Stimulated activated CD8-positive, alpha-beta memory T cell treated with anti-CD3 and anti-CD28 coated beads, Interleukin-12 subunit alpha, Interleukin-12 subunit beta, amount 100 ng/mL, for 24 hours (primary cell): Measurements from ENCODE around the gene SPPL2C.

Source experiments
- DNase-seq: peaks from one replicate; pipeline ENCODE4 v3.0.0-alpha.2; 2020; ENCODE audit errors: extremely low read depth

SPPL2C gene

GRCh38 chr17:45844695-45845375, at the start of gene SPPL2C:
Gene SPPL2C, plus strand, starts transcription at chr17:45844881. Its CDS starts 26 bp downstream, at chr17:45844907.
- DNase-seq: no peak

- no peak for DNase-seq
Measured at GRCh38 chr17:45800816-45801215, 43.9 kb upstream of the SPPL2C start.

GRCh38 chr17:45801421-45801820, 43.3 kb upstream of the SPPL2C start:
- no peak for DNase-seq

GRCh38 chr17:45808845-45809244, 35.8 kb upstream of the SPPL2C start:
- DNase-seq: no peak

- no peak for DNase-seq
Measured at GRCh38 chr17:45809499-45809898, 35.2 kb upstream of the SPPL2C start.

GRCh38 chr17:45812102-45812501, 32.6 kb upstream of the SPPL2C start:
- no peak for DNase-seq

GRCh38 chr17:45813048-45813725, 31.5 kb upstream of the SPPL2C start:
- no peak for DNase-seq

GRCh38 chr17:45814622-45815606, 29.8 kb upstream of the SPPL2C start:
- DNase-seq: no peak

GRCh38 chr17:45815752-45816151, 28.9 kb upstream of the SPPL2C start:
- no peak for DNase-seq

GRCh38 chr17:45818041-45818440, 26.6 kb upstream of the SPPL2C start:
- DNase-seq: no peak

GRCh38 chr17:45818699-45819098, 26.0 kb upstream of the SPPL2C start:
- no peak for DNase-seq

- no peak for DNase-seq
Measured at GRCh38 chr17:45819632-45820031, 25.0 kb upstream of the SPPL2C start.

GRCh38 chr17:45820052-45820780, 24.5 kb upstream of the SPPL2C start:
- no peak for DNase-seq

- DNase-seq: no peak
Measured at GRCh38 chr17:45821147-45821546, 23.5 kb upstream of the SPPL2C start.

GRCh38 chr17:45823598-45823997, 21.1 kb upstream of the SPPL2C start:
- no peak for DNase-seq

GRCh38 chr17:45824475-45824874, 20.2 kb upstream of the SPPL2C start:
- DNase-seq: no peak

GRCh38 chr17:45824901-45825492, 19.7 kb upstream of the SPPL2C start:
- DNase-seq: no peak

- no peak for DNase-seq
Measured at GRCh38 chr17:45825792-45826191, 18.9 kb upstream of the SPPL2C start.

GRCh38 chr17:45826919-45827588, 17.6 kb upstream of the SPPL2C start:
- DNase-seq: no peak

GRCh38 chr17:45828171-45828570, 16.5 kb upstream of the SPPL2C start:
- no peak for DNase-seq
